ENCODE data around the gene PRKCA.

The PRKCA gene

GRCh38 chr17:66443606-66444005 lies 141.2 kb downstream of the PRKCA start:
- no peak for DNase-seq (ENCODE audit: low read depth in 1 of 2, low spot score in 1 of 2)
- Histone ChIP-seq H3K27me3 (ENCODE audit: insufficient read depth, poor library complexity, severe bottlenecking) (no peaks in the 10 kb centered on the region), H3K4me3 (replicated peaks; ENCODE audit: insufficient read depth, low read length) (no peak overlapping the region), H3K27ac (replicated peaks) (no peak overlapping the region)
- TF ChIP-seq SPI1 (IDR thresholded peaks at IDR 0.05; ENCODE audit: borderline replicate concordance, low read depth) (no peak), CTCF (IDR thresholded peaks at IDR 0.05; ENCODE audit: insufficient read depth, low read length) (no peak), POLR2AphosphoS5 (IDR thresholded peaks at IDR 0.05; ENCODE audit: low read depth) (no peak), GABPA (IDR thresholded peaks at IDR 0.05; ENCODE audit: low read depth) (no peak), REST (IDR thresholded peaks at IDR 0.05; ENCODE audit: insufficient replicate concordance, low read depth) (no peak)

- Histone ChIP-seq H3K27ac (replicated peaks) (no peak overlapping the region), H3K27me3 (ENCODE audit: insufficient read depth, poor library complexity, severe bottlenecking) (no peaks in the 10 kb centered on the region), H3K4me3 (replicated peaks; ENCODE audit: insufficient read depth, low read length) (no peak overlapping the region)
- no peak for DNase-seq (ENCODE audit: low read depth in 1 of 2, low spot score in 1 of 2)
- TF ChIP-seq GABPA (IDR thresholded peaks at IDR 0.05; ENCODE audit: low read depth) (no peak), SPI1 (IDR thresholded peaks at IDR 0.05; ENCODE audit: borderline replicate concordance, low read depth) (no peak), CTCF (IDR thresholded peaks at IDR 0.05; ENCODE audit: insufficient read depth, low read length) (no peak), POLR2AphosphoS5 (IDR thresholded peaks at IDR 0.05; ENCODE audit: low read depth) (no peak)
These were observed 141.6 kb downstream of the PRKCA start for GRCh38 chr17:66444031-66444430.

GRCh38 chr17:66445229-66445628 lies 142.8 kb downstream of the PRKCA start:
- TF ChIP-seq REST (IDR thresholded peaks at IDR 0.05; ENCODE audit: insufficient replicate concordance, low read depth) (no peak), SPI1 (IDR thresholded peaks at IDR 0.05; ENCODE audit: borderline replicate concordance, low read depth) (no peak), GABPA (IDR thresholded peaks at IDR 0.05; ENCODE audit: low read depth) (no peak), CTCF (IDR thresholded peaks at IDR 0.05; ENCODE audit: insufficient read depth, low read length) (no peak), POLR2AphosphoS5 (IDR thresholded peaks at IDR 0.05; ENCODE audit: low read depth) (no peak)
- Histone ChIP-seq H3K27ac (replicated peaks) (no peak overlapping the region), H3K27me3 (ENCODE audit: insufficient read depth, poor library complexity, severe bottlenecking) (no peaks in the 10 kb centered on the region), H3K4me3 (replicated peaks; ENCODE audit: insufficient read depth, low read length) (no peak overlapping the region)
- DNase-seq (ENCODE audit: low read depth in 1 of 2, low spot score in 1 of 2) = no peak

GRCh38 chr17:66446419-66446818 lies 144.0 kb downstream of the PRKCA start:
- no peak for DNase-seq (ENCODE audit: low read depth in 1 of 2, low spot score in 1 of 2)
- Histone ChIP-seq H3K27ac (replicated peaks) (no peak overlapping the region), H3K27me3 (ENCODE audit: insufficient read depth, poor library complexity, severe bottlenecking) (no peaks in the 10 kb centered on the region), H3K4me3 (replicated peaks; ENCODE audit: insufficient read depth, low read length) (no peak overlapping the region)
- TF ChIP-seq POLR2AphosphoS5 (IDR thresholded peaks at IDR 0.05; ENCODE audit: low read depth) = no peak
- no peak for TF ChIP-seq CTCF (IDR thresholded peaks at IDR 0.05; ENCODE audit: insufficient read depth, low read length)
- TF ChIP-seq GABPA (IDR thresholded peaks at IDR 0.05; ENCODE audit: low read depth) = no peak
- no peak for TF ChIP-seq REST (IDR thresholded peaks at IDR 0.05; ENCODE audit: insufficient replicate concordance, low read depth)
- no peak for TF ChIP-seq SPI1 (IDR thresholded peaks at IDR 0.05; ENCODE audit: borderline replicate concordance, low read depth)

Measured in HL-60 (cell line).